ENCODE results near the gene SPRR5.

DNA sequence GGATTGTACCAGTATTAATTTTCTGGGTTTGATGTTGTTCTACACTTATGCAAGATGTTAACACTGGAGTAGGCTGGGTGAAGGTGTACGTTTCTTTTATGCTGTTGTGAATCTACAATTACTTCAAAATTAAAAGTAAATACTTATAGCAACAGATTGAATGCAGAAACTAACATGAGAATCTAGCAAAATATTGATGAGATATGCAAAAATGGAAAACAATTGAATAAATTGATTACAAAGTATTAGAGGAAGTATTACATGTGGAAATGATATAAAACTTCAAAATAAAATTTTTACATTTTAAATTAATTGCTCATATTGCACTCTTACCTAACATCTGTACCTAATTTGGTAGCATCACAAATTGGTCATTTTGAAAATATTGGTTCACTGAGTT is 48.8 kb downstream of the SPRR5 start:
- TF ChIP-seq POLR2A (IDR thresholded peaks at IDR 0.05) = no peak
- TF ChIP-seq, protein P1, sequence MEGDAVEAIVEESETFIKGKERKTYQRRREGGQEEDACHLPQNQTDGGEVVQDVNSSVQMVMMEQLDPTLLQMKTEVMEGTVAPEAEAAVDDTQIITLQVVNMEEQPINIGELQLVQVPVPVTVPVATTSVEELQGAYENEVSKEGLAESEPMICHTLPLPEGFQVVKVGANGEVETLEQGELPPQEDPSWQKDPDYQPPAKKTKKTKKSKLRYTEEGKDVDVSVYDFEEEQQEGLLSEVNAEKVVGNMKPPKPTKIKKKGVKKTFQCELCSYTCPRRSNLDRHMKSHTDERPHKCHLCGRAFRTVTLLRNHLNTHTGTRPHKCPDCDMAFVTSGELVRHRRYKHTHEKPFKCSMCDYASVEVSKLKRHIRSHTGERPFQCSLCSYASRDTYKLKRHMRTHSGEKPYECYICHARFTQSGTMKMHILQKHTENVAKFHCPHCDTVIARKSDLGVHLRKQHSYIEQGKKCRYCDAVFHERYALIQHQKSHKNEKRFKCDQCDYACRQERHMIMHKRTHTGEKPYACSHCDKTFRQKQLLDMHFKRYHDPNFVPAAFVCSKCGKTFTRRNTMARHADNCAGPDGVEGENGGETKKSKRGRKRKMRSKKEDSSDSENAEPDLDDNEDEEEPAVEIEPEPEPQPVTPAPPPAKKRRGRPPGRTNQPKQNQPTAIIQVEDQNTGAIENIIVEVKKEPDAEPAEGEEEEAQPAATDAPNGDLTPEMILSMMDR (IDR thresholded peaks at IDR 0.05) = no peak
